ENCODE results near the gene BCL7A.

DNA sequence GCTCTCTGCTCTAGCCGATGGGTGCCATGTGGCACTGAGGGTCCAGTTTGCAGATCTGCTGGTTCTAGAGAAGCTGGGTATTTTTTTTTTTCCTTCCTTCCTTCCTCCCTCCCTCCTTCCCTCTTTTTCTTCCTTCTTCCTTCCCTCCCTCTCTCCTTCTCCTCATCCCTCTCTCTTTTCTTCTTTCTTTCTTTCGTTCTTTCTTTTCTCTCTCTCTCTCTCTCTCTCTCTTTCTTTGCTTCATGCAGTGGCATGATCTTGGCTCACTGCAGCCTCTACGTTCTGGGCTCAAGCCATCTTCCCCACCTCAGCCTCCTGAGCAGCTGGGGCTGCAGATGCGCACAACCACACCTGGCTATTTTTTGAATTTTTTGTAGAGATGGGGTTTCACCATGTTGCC, 2.7 kb upstream of the BCL7A start:
- TF ChIP-seq CTCF (IDR thresholded peaks at IDR 0.05; ENCODE audit: low read depth, low read length, poor library complexity, severe bottlenecking) (no peak), EZH2phosphoT487 (IDR thresholded peaks at IDR 0.05; ENCODE audit: borderline replicate concordance, low read length) (no peak)
